Uterus (tissue), 4 donors: Measurements from ENCODE around the gene FDX2. TPM values are rescaled to one million over a fixed set of nuclear protein-coding genes. Genes with fewer than 3 reads are reported as not detected.

Experiments used
- DNase-seq, 2 donors: peaks; one replicate each; pipeline ENCODE4 v3.0.0-alpha.2; 2019 to 2020
- H3K27ac ChIP-seq, 2 donors: fragments of 200-600 bp; sonication (generic); 1 replicate in 1 of 2; 2 replicates in 1 of 2; pipeline ENCODE4 v1.5.1; 2016 to 2018
- H3K27me3 ChIP-seq, 2 donors: fragments of 200-600 bp; sonication (generic); one replicate each; pipeline ENCODE4 v1.5.1; 2018 to 2019; ENCODE audit warnings: control low read depth in 1 of 2
- H3K36me3 ChIP-seq, 2 donors: fragments of 200-600 bp; sonication (generic); one replicate each; pipeline ENCODE4 v1.5.1; 2019; ENCODE audit warnings: control low read depth in 1 of 2
- H3K4me1 ChIP-seq, 2 donors: fragments of 200-600 bp; sonication (generic); one replicate each; pipeline ENCODE4 v1.5.1; 2018 to 2019; ENCODE audit warnings: control low read depth in 1 of 2
- H3K4me3 ChIP-seq, 2 donors: fragments of 200-600 bp; sonication (generic); 1 replicate in 1 of 2; 2 replicates in 1 of 2; pipeline ENCODE4 v1.5.1; 2018 to 2019; ENCODE audit warnings: mild to moderate bottlenecking in 1 of 2
- H3K9me3 ChIP-seq, 2 donors: fragments of 200-600 bp; sonication (generic); one replicate each; pipeline ENCODE4 v1.5.1; 2019; ENCODE audit warnings: control low read depth in 1 of 2
- POLR2A ChIP-seq, 2 donors: fragments of 450-650 bp; IDR thresholded peaks; one replicate each; pipeline ENCODE4 v1.6.1; 2016; ENCODE audit warnings: antibody characterized with exemption in 2 of 2, mild to moderate bottlenecking in 1 of 2, moderate library complexity in 1 of 2
- intact Hi-C: fragments of 100-400 bp; cut with DNase I; formaldehyde crosslinking; loops from one replicate; pipeline ENCODE4 v1.15.1; 2023; ENCODE audit warnings: low total_unique reads
- total RNA-seq, 4 donors: library from RNA; depleted of rRNA in 3 of 4; stranded (reverse); fragments of >200 nt in 3 of 4; gene quantifications; one replicate each; pipeline versions ENCODE4 v1.1.0 to v1.2.4, GENCODE V29; 2014 to 2023
- TF ChIP-seq, protein P1 (sequence below), 4 experiments: fragments of 200-600 bp in 2 of 4; fragments of 450-650 bp in 2 of 4; sonication (generic) in 2 of 4; IDR thresholded peaks; one replicate each; pipeline ENCODE4 v1.5.1; 2016 to 2019; ENCODE audit warnings: antibody characterized with exemption in 4 of 4, mild to moderate bottlenecking in 2 of 4, moderate library complexity in 1 of 4
- donor health status: DM: yes; HTN: yes; CAD: no.

FDX2 gene
- total RNA-seq, 4 donors from 2014 or later, result 1.5 to 12.7 (median 4.9) TPM

DNA sequence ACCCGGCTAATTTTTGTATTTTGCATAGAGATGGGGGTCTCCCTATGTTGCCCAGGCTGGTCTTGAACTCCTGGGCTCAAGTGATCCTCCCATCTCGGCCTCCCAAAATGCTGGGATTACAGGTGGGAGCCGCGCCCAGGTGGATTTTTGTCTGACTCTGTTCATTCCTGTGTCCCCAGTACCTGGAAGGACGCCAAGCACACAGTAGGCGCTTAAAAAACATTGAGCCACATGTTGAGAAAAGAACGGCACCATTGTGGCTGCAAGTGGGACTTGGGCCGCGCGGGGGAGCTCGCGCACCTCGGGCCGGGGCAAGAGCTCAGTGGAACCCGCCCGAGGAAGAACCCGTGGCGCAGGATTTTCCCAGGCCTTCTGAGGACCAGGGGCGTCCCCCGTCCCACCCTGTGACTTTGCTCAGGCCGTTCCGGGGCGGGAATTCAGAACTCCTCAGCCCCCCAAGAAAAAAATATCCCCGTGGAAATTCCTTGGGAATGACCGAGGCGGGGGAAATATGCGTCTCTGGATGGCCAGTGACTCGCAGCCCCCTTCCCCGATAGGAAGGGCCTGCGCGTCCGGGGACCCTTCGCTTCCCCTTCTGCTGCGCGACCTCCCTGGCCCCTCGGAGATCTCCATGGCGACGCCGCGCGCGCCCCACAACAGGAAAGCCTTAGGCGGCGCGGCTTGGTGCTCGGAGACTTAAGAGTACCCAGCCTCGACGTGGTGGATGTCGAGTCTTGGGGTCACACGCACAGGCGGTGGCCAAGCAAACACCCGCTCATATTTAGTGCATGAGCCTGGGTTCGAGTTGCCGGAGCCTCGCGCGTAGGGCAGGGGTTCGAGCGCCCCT is 46.3 kb downstream of the FDX2 start:
- no peaks in the 10 kb centered on the region for H3K4me1 ChIP-seq
- no peaks in the 10 kb centered on the region for H3K36me3 ChIP-seq
- peak overlapping the region; percentile 67 to 71 for H3K27ac ChIP-seq
- intact Hi-C loops, result loop anchor here (2.0 kb wide), 1 partner anchor 119 kb away; no protein-coding TSS in a partner anchor
- H3K4me3 ChIP-seq, result peak overlapping the region; percentile 11 to 31
- DNase-seq, result peak; percentile 82 to 84
- H3K9me3 ChIP-seq, result no peaks in the 10 kb centered on the region
- TF ChIP-seq, protein P1, sequence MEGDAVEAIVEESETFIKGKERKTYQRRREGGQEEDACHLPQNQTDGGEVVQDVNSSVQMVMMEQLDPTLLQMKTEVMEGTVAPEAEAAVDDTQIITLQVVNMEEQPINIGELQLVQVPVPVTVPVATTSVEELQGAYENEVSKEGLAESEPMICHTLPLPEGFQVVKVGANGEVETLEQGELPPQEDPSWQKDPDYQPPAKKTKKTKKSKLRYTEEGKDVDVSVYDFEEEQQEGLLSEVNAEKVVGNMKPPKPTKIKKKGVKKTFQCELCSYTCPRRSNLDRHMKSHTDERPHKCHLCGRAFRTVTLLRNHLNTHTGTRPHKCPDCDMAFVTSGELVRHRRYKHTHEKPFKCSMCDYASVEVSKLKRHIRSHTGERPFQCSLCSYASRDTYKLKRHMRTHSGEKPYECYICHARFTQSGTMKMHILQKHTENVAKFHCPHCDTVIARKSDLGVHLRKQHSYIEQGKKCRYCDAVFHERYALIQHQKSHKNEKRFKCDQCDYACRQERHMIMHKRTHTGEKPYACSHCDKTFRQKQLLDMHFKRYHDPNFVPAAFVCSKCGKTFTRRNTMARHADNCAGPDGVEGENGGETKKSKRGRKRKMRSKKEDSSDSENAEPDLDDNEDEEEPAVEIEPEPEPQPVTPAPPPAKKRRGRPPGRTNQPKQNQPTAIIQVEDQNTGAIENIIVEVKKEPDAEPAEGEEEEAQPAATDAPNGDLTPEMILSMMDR (IDR thresholded peaks at IDR 0.05), result peak; percentile 91 to 96 (median 95)
- TF ChIP-seq POLR2A (IDR thresholded peaks at IDR 0.05), result peak in 1 of 2 donors; percentile 7
- peaks cover 0 to 8% of the 10 kb centered on the region in 2 donors for H3K27me3 ChIP-seq

GRCh38 chr19:10268071-10268470 is 47.7 kb downstream of the FDX2 start:
- peaks cover 0 to 8% of the 10 kb centered on the region in 2 donors for H3K27me3 ChIP-seq
- intact Hi-C loops, result loop anchor here (2.0 kb wide), 1 partner anchor 121 kb away; no protein-coding TSS in a partner anchor

DNA sequence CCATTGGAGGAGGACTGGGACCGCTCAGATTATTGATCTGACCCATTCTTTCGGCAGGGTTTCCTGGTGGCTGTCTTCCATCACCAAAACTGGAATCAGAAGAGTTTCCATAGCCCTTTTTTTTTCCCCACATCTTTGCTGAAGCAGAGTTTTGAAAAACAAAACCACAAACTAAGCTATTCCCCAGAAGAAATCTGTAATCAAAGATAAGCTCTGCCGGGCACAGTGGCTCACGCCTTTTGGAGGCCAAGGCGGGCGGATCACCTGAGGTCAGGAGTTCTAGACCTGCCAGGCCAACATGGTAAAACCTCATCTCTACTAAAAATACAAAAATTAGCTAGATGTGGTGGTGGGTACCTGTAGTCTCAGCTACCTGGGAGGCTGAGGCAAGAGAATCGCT is 49.1 kb downstream of the FDX2 start:
- DNase-seq, result no peak
- H3K36me3 ChIP-seq, result no peaks in the 10 kb centered on the region
- intact Hi-C loops, result no loop called here
- TF ChIP-seq, protein P1 (IDR thresholded peaks at IDR 0.05), result no peak
- H3K4me3 ChIP-seq, result no peak overlapping the region
- H3K4me1 ChIP-seq, result no peaks in the 10 kb centered on the region
- H3K27me3 ChIP-seq, result peaks cover 0 to 8% of the 10 kb centered on the region in 2 donors
- no peaks in the 10 kb centered on the region for H3K9me3 ChIP-seq
- H3K27ac ChIP-seq, result no peak overlapping the region

More at GRCh38 chr19:10268071-10268470, 47.7 kb downstream of the FDX2 start:
- DNase-seq, result no peak
- Histone ChIP-seq H3K36me3 (no peaks in the 10 kb centered on the region), H3K4me1 (no peaks in the 10 kb centered on the region), H3K9me3 (no peaks in the 10 kb centered on the region), H3K27ac (peak overlapping the region; percentile 42 to 56), H3K4me3 (no peak overlapping the region)
- TF ChIP-seq POLR2A (IDR thresholded peaks at IDR 0.05), result no peak
- TF ChIP-seq, protein P1 (IDR thresholded peaks at IDR 0.05), result no peak

DNA sequence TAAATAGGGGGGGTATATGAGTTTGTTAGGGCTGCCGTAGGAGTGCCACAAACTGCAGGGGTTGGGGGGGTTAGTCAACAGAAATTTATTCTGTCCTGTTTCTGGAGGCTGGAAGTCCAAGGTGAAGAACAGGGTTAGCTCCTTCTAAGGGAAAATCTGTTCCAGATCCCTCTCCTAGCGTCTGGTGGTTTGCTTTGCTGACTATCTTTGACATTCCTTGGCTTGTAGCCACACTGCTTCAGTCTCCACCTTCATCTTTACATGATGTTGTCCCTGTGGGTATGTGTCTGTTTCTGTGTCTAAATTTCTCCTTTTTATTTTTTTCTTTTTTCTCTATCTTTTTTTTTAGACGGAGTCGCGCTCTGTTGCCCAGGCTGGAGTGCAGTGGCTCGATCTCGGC is 53.0 kb downstream of the FDX2 start:
- Histone ChIP-seq H3K27ac (no peak overlapping the region), H3K4me1 (no peaks in the 10 kb centered on the region), H3K9me3 (no peaks in the 10 kb centered on the region), H3K4me3 (no peak overlapping the region), H3K27me3 (no peaks in the 10 kb centered on the region), H3K36me3 (no peaks in the 10 kb centered on the region)
- no peak for TF ChIP-seq POLR2A (IDR thresholded peaks at IDR 0.05)
- TF ChIP-seq, protein P1 (IDR thresholded peaks at IDR 0.05), result no peak
- intact Hi-C loops, result no loop called here
- DNase-seq, result no peak

- Histone ChIP-seq H3K27ac (no peak overlapping the region), H3K27me3 (no peaks in the 10 kb centered on the region), H3K9me3 (no peaks in the 10 kb centered on the region), H3K36me3 (no peaks in the 10 kb centered on the region), H3K4me1 (no peaks in the 10 kb centered on the region), H3K4me3 (no peak overlapping the region)
- TF ChIP-seq, protein P1 (IDR thresholded peaks at IDR 0.05), result no peak
- no peak for TF ChIP-seq POLR2A (IDR thresholded peaks at IDR 0.05)
- intact Hi-C loops, result no loop called here
- no peak for DNase-seq
Observed at GRCh38 chr19:10260141-10260584, 55.7 kb downstream of the FDX2 start.
